Ascending aorta (tissue), 2 donors: ENCODE data around the gene PGC. TPM values are rescaled to one million over a fixed set of nuclear protein-coding genes. Genes with fewer than 3 reads are reported as not detected.

ENCODE experiments used
- DNase-seq, 2 donors: peaks; one replicate each; pipeline ENCODE4 v3.0.0-alpha.2; 2019; ENCODE audit warnings: low spot score in 2 of 2
- H3K27ac ChIP-seq, 2 donors: fragments of 200-600 bp; sonication (generic); one replicate each; pipeline ENCODE4 v1.5.1; 2016 to 2017; ENCODE audit warnings: mild to moderate bottlenecking in 1 of 2
- H3K27me3 ChIP-seq: fragments of 200-600 bp; sonication (generic); one replicate; pipeline ENCODE4 v1.5.1; 2017
- H3K36me3 ChIP-seq, 2 donors: fragments of 200-600 bp; sonication (generic); one replicate each; pipeline ENCODE4 v1.5.1; 2016
- H3K4me1 ChIP-seq, 2 donors: fragments of 200-600 bp; sonication (generic); one replicate each; pipeline ENCODE4 v1.5.1; 2016 to 2017; ENCODE audit warnings: mild to moderate bottlenecking in 1 of 2
- H3K4me3 ChIP-seq, 2 donors: fragments of 200-600 bp; sonication (generic); one replicate each; pipeline ENCODE4 v1.5.1; 2016 to 2017; ENCODE audit warnings: mild to moderate bottlenecking in 1 of 2
- H3K9me3 ChIP-seq, 2 donors: fragments of 200-600 bp; sonication (generic); one replicate each; pipeline ENCODE4 v1.5.1; 2016
- CTCF ChIP-seq, 3 experiments: fragments of 200-600 bp in 2 of 3; fragments of 450-650 bp in 1 of 3; sonication (generic) in 2 of 3; IDR thresholded peaks; one replicate each; pipeline ENCODE4 v1.5.1; 2016 to 2019; ENCODE audit warnings: antibody characterized with exemption in 3 of 3, mild to moderate bottlenecking in 1 of 3, moderate library complexity in 1 of 3
- intact Hi-C: fragments of 100-400 bp; cut with DNase I; formaldehyde crosslinking; loops from one replicate; pipeline ENCODE4 v1.15.1; 2023
- total RNA-seq: library from RNA; depleted of rRNA; stranded (reverse); fragments of >200 nt; gene quantifications from one replicate; pipeline ENCODE4 v1.1.0, GENCODE V29; 2016

The PGC gene
- total RNA-seq, 1 donor from 2014 or later, result 0.53 TPM

DNA sequence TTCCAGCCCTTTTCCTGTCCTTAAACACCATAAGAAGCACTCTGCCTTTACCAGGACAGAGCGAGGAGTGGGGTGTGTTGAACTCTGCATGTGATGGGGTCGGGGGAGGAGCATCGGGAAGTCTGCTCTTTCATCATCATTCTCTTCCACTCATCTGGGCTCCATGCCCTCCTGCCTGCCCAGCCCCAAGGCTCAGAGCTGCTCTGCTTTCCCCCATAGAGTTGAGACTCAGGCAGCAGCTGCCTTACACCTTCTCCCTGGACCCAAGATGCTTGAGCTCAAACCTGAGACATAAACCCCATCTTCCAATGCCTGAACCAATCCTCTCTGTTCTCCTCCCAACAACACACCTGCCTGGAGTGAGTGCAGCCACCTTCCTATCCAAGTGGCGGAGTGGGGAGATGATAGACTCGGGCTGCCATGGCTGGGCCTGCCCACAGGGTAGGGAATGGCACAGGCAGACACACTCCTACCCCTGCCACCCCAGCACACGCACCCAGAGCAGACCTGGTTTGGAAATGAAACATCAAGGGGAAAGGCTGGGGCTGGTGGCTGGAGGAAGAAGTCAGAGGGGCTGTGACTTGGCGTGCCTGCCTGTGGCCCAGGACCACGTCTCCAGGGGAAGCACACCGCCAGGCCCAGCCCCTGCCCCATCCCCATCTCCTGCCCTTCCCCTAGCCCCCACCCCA is 40.2 kb downstream of the PGC start:
- Histone ChIP-seq H3K36me3 (no peaks in the 10 kb centered on the region), H3K9me3 (no peaks in the 10 kb centered on the region), H3K4me1 (peaks cover 8 to 35% of the 10 kb centered on the region in 2 donors), H3K27ac (peak overlapping the region; percentile 86 to 90), H3K4me3 (peak overlapping the region in 1 of 2 donors; percentile 7), H3K27me3 (no peaks in the 10 kb centered on the region)
- no peak for DNase-seq
- intact Hi-C loops, result loop anchor here (1.0 to 10.0 kb wide), 3 partner anchors 28 to 338 kb away; partner anchors contain the start of genes TFEB and TOMM6
- no peak for TF ChIP-seq CTCF (IDR thresholded peaks at IDR 0.05)

- peak overlapping the region in 1 of 2 donors; percentile 7 for H3K4me3 ChIP-seq
- TF ChIP-seq CTCF (IDR thresholded peaks at IDR 0.05), result peak; percentile 77 to 83 (median 78)
- H3K27ac ChIP-seq, result peak overlapping the region; percentile 86 to 90
- no peaks in the 10 kb centered on the region for H3K27me3 ChIP-seq
- intact Hi-C loops, result loop anchor here (1.0 to 10.0 kb wide), 3 partner anchors 29 to 339 kb away; partner anchors contain the start of genes TFEB and TOMM6
- no peaks in the 10 kb centered on the region for H3K9me3 ChIP-seq
- no peaks in the 10 kb centered on the region for H3K36me3 ChIP-seq
- H3K4me1 ChIP-seq, result peaks cover 7 to 29% of the 10 kb centered on the region in 2 donors
- DNase-seq, result peak; percentile 74 to 92
Measured at GRCh38 chr6:41705996-41706835, 41.0 kb downstream of the PGC start.

- Histone ChIP-seq H3K27ac (peak overlapping the region; percentile 86 to 90), H3K27me3 (no peaks in the 10 kb centered on the region), H3K4me3 (peak overlapping the region in 1 of 2 donors; percentile 5), H3K4me1 (peaks cover 7 to 26% of the 10 kb centered on the region in 2 donors), H3K9me3 (no peaks in the 10 kb centered on the region), H3K36me3 (no peaks in the 10 kb centered on the region)
- TF ChIP-seq CTCF (IDR thresholded peaks at IDR 0.05), result no peak
- no peak for DNase-seq
- intact Hi-C loops, result loop anchor here (5.0 to 10.0 kb wide), 2 partner anchors 82 to 339 kb away; partner anchors contain the start of gene TOMM6
Measured at GRCh38 chr6:41705311-41705995, 41.7 kb downstream of the PGC start.

DNA sequence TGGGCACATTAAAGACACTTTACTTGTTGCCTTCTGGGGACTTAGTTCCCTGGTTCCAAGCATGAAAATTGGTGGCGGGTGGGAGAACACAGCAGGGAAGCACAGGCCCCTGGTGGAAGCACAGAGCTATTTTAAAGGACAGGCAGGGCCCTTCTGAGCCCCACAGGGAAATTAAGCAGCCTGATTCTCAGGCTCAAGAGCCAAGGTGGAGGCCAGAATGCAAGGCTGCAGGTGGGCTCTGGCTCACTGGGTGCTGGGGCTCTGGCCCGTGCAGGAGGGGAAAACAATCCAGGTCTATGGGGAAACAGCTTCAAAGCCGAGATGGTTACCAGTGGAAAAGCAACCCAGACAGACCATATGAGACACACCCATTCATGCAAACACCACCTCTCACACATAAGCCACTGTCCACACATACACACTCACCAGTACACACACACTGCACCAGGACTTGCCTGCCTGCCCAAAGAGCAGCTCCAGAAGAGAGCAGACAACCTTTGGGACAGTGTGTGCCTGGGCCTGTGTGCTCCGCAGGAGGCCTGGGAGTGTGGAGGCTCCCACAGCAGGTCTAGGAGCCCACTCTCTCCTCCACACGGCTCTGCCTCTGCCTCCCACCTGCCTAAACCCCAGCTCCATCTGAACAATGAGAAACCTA is 42.4 kb downstream of the PGC start:
- no peak for DNase-seq
- H3K27ac ChIP-seq, result peak overlapping the region; percentile 86 to 90
- H3K4me3 ChIP-seq, result no peak overlapping the region
- peaks cover 7 to 26% of the 10 kb centered on the region in 2 donors for H3K4me1 ChIP-seq
- no peak for TF ChIP-seq CTCF (IDR thresholded peaks at IDR 0.05)
- H3K36me3 ChIP-seq, result no peaks in the 10 kb centered on the region
- H3K27me3 ChIP-seq, result no peaks in the 10 kb centered on the region
- no peaks in the 10 kb centered on the region for H3K9me3 ChIP-seq
- intact Hi-C loops, result loop anchor here (5.0 to 10.0 kb wide), 2 partner anchors 83 to 340 kb away; partner anchors contain the start of gene TOMM6

- Histone ChIP-seq H3K27ac (peak overlapping the region; percentile 7 to 42), H3K4me3 (no peak overlapping the region), H3K36me3 (no peaks in the 10 kb centered on the region), H3K27me3 (no peaks in the 10 kb centered on the region), H3K9me3 (no peaks in the 10 kb centered on the region), H3K4me1 (peaks cover 7 to 26% of the 10 kb centered on the region in 2 donors)
- TF ChIP-seq CTCF (IDR thresholded peaks at IDR 0.05), result no peak
- intact Hi-C loops, result loop anchor here (10.0 kb wide), 1 partner anchor 341 kb away; no protein-coding TSS in a partner anchor
- DNase-seq, result no peak
Measured at GRCh38 chr6:41704028-41704427, 43.2 kb downstream of the PGC start.
